B cell (primary cell): ENCODE data around the gene EPB41L5. TPM values are rescaled to one million over a fixed set of nuclear protein-coding genes. Genes with fewer than 3 reads are reported as not detected.
A peak's percentile ranks its signal among the peaks of the same experiment; 100 is the strongest.

Experiments used
- ATAC-seq: fragments of 200-7000 bp; cut with Tn5 transposase; one replicate; pipeline ENCODE4 v1.10.0; 2021; ENCODE audit warnings: low read depth, mild to moderate bottlenecking, moderate number of reproducible peaks, moderate library complexity
- CTCF ChIA-PET: fragments of 350-600 bp; sonication (Branson Sonifier 250); formaldehyde crosslinking; loops from one replicate; lab custom pipeline; 2021; ENCODE audit warnings: antibody characterized with exemption, inconsistent platforms; lab: Charles Lee
- POLR2A ChIA-PET: fragments of 350-600 bp; sonication (Branson Sonifier 250); formaldehyde crosslinking; loops from one replicate; lab custom pipeline; 2021; ENCODE audit warnings: antibody characterized with exemption; lab: Charles Lee
- DNase-seq: peaks from one replicate; pipeline ENCODE4 v3.0.0; 2013
- H2AFZ ChIP-seq: 2 replicates; pipeline ENCODE4 v1.6.1; 2012; ENCODE audit warnings: mild to moderate bottlenecking, low read depth, low read length; ENCODE audit not compliant: insufficient read depth, poor library complexity, severe bottlenecking
- H3K27ac ChIP-seq, 2 donors: 1 replicate in 1 of 2; 2 replicates in 1 of 2; pipeline ENCODE4 v1.5.1; 2012 to 2013; ENCODE audit warnings: low read length in 2 of 2, mild to moderate bottlenecking in 2 of 2, moderate library complexity in 1 of 2
- H3K27me3 ChIP-seq, 4 experiments: fragments of 200-600 bp in 1 of 4; sonication (generic) in 1 of 4; replicated peaks in 1 of 4; 1 replicate in 2 of 4; 2 replicates in 2 of 4; pipeline versions ENCODE4 v1.6.1 to v1.7.0; 2013 to 2016; ENCODE audit warnings: low read length in 3 of 4, mild to moderate bottlenecking in 2 of 4, mixed read lengths in 1 of 4, moderate library complexity in 1 of 4; ENCODE audit not compliant: insufficient read depth in 4 of 4, control insufficient read depth in 3 of 4; ENCODE audit errors: control extremely low read depth in 1 of 4
- H3K36me3 ChIP-seq, 2 experiments: replicated peaks in 1 of 2; 1 replicate in 1 of 2; 2 replicates in 1 of 2; pipeline versions ENCODE4 v1.6.1 to v1.7.1; 2013; ENCODE audit warnings: low read length in 1 of 2; ENCODE audit not compliant: insufficient read depth in 2 of 2, control insufficient read depth in 1 of 2; ENCODE audit errors: control extremely low read depth in 1 of 2, extremely low read depth in 1 of 2
- H3K4me1 ChIP-seq, 2 donors: fragments of 200-600 bp in 1 of 2; sonication (generic) in 1 of 2; 1 replicate in 1 of 2; 2 replicates in 1 of 2; pipeline versions ENCODE4 v1.5.1 to v1.6.1; 2013 to 2017; ENCODE audit warnings: low read length in 2 of 2; ENCODE audit not compliant: control insufficient read depth in 2 of 2, insufficient read depth in 2 of 2
- H3K4me2 ChIP-seq: replicated peaks from 2 replicates; pipeline ENCODE3; 2012; ENCODE audit warnings: mild to moderate bottlenecking, low read depth, low read length; ENCODE audit not compliant: poor library complexity, severe bottlenecking
- H3K4me3 ChIP-seq, 5 experiments: fragments of 200-600 bp in 1 of 5; sonication (generic) in 1 of 5; 1 replicate in 3 of 5; 2 replicates in 2 of 5; pipeline versions ENCODE4 v1.5.1 to v1.7.0; 2011 to 2016; ENCODE audit warnings: low read length in 4 of 5, mild to moderate bottlenecking in 4 of 5, low read depth in 2 of 5, control low read depth in 1 of 5, moderate library complexity in 1 of 5; ENCODE audit not compliant: insufficient read depth in 1 of 5; ENCODE audit errors: control extremely low read depth in 1 of 5, extremely low read depth in 1 of 5
- H3K79me2 ChIP-seq: fragments of 200-600 bp; sonication (generic); one replicate; pipeline ENCODE4 v1.6.0; 2016; ENCODE audit warnings: low read length; ENCODE audit not compliant: control insufficient read depth, insufficient read depth
- H3K9ac ChIP-seq: fragments of 200-600 bp; sonication (generic); 2 replicates; pipeline ENCODE4 v1.6.1; 2017; ENCODE audit warnings: mild to moderate bottlenecking, low read length, moderate library complexity
- H3K9me3 ChIP-seq, 3 donors: one replicate each; pipeline versions ENCODE4 v1.6.1 to v1.7.1; 2013; ENCODE audit warnings: low read length in 2 of 3; ENCODE audit not compliant: control insufficient read depth in 2 of 3, insufficient read depth in 1 of 3; ENCODE audit errors: control extremely low read depth in 1 of 3
- H4K20me1 ChIP-seq: 2 replicates; pipeline ENCODE4 v1.6.0; 2012; ENCODE audit warnings: mild to moderate bottlenecking, low read length; ENCODE audit not compliant: insufficient read depth, control insufficient read depth, poor library complexity, severe bottlenecking
- H3K27ac Mint-ChIP-seq: one replicate; pipeline ENCODE4 v1.8.0; 2021; ENCODE audit warnings: mixed read lengths
- H3K27me3 Mint-ChIP-seq: one replicate; pipeline ENCODE4 v1.8.0; 2021; ENCODE audit warnings: mixed read lengths
- H3K4me1 Mint-ChIP-seq: one replicate; pipeline ENCODE4 v1.8.0; 2021; ENCODE audit warnings: mixed read lengths
- H3K4me3 Mint-ChIP-seq: one replicate; pipeline ENCODE4 v1.8.0; 2021; ENCODE audit warnings: mixed read lengths
- H3K9me3 Mint-ChIP-seq: one replicate; pipeline ENCODE4 v1.8.0; 2022; ENCODE audit warnings: mixed read lengths; ENCODE audit not compliant: insufficient read depth
- EZH2 ChIP-seq: IDR thresholded peaks from 2 replicates; pipeline ENCODE4 v1.6.1; 2012; ENCODE audit warnings: borderline replicate concordance, low read depth, mild to moderate bottlenecking, moderate library complexity, low read length; ENCODE audit not compliant: insufficient read depth, poor library complexity, severe bottlenecking
- WGBS: methylation state at CpG from one replicate; pipeline ENCODE4 v1.1.5; 2013; ENCODE audit warnings: missing lambda C conversion rate; ENCODE audit not compliant: insufficient coverage; 5-methylcytosine and 5-hydroxymethylcytosine counted together
- intact Hi-C: fragments of 100-400 bp; cut with micrococcal nuclease; formaldehyde crosslinking; loops from one replicate; pipeline ENCODE4 v1.10.0; 2022
- polyA plus RNA-seq: library from polyadenylated mRNA; depleted of rRNA; stranded (reverse); fragments of >200 nt; gene quantifications from 2 replicates; pipeline ENCODE4 v1.2.3, GENCODE V29; 2012
- total RNA-seq, 2 donors: library from RNA; stranded (reverse); fragments of 120-200 nt in 1 of 2; gene quantifications; 1 replicate in 1 of 2; 2 replicates in 1 of 2; pipeline versions ENCODE4 v1.2.3 to v1.2.4, GENCODE V29; 2013 to 2022
- TF ChIP-seq, protein P1 (sequence below): fragments of 200-600 bp; IDR thresholded peaks from one replicate; pipeline ENCODE4 v1.8.0; 2022; ENCODE audit warnings: antibody characterized with exemption, mild to moderate bottlenecking

Gene EPB41L5
- total and polyA plus RNA-seq, 2 donors (not counting 1 experiment from before 2014, with no cell fraction given) = 3.9 to 14.0 TPM

DNA sequence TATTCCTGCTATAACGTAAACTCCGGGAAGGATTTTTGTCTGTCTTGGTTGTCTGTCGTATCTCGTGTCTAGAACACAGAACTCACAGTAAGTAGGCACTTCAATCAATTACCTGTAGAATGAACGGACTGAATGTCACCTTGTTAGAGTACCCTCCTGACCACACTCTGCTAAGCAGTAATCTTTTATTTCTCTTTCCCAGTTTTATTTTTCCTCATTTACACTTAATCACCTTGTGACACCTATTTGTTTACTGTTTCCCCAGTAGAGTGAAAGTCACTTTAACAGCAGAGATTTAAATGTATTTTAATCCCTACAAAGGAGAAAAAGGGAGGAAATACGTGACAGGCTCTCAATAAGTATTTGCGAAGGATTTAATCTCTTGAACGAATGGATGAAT lies 514 bp upstream of the EPB41L5 start:
- H3K4me2 ChIP-seq = peak overlapping the region; percentile 77
- Mint-ChIP-seq H3K4me3 (peak overlapping the region; percentile 91), H3K27ac (peak overlapping the region; percentile 60), H3K9me3 (no peaks in the 10 kb centered on the region), H3K4me1 (peaks cover 30% of the 10 kb centered on the region), H3K27me3 (no peaks in the 10 kb centered on the region)
- TF ChIP-seq EZH2 = no peak
- TF ChIP-seq, protein P1, sequence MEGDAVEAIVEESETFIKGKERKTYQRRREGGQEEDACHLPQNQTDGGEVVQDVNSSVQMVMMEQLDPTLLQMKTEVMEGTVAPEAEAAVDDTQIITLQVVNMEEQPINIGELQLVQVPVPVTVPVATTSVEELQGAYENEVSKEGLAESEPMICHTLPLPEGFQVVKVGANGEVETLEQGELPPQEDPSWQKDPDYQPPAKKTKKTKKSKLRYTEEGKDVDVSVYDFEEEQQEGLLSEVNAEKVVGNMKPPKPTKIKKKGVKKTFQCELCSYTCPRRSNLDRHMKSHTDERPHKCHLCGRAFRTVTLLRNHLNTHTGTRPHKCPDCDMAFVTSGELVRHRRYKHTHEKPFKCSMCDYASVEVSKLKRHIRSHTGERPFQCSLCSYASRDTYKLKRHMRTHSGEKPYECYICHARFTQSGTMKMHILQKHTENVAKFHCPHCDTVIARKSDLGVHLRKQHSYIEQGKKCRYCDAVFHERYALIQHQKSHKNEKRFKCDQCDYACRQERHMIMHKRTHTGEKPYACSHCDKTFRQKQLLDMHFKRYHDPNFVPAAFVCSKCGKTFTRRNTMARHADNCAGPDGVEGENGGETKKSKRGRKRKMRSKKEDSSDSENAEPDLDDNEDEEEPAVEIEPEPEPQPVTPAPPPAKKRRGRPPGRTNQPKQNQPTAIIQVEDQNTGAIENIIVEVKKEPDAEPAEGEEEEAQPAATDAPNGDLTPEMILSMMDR = no peak
- no peaks in the 10 kb centered on the region for H3K36me3 ChIP-seq
- H3K79me2 ChIP-seq = peaks cover 16% of the 10 kb centered on the region
- DNase-seq = no peak
- ChIA-PET POLR2A (interaction anchor here (0.7 to 1.1 kb wide), 3 partner anchors 164 to 240 kb away, joined by 3 to 4 read pairs (median 3); no protein-coding TSS in a partner anchor), CTCF (interaction anchor here (0.9 to 1.8 kb wide), 4 partner anchors 163 to 334 kb away, joined by 3 to 16 read pairs (median 3); partner anchors contain the start of genes TMEM177 and TMEM185B)
- H4K20me1 ChIP-seq = no peaks in the 10 kb centered on the region
- H3K9ac ChIP-seq = peak overlapping the region; percentile 76
- intact Hi-C loops = loop anchor here (1.0 to 2.0 kb wide), 3 partner anchors 210 to 253 kb away; partner anchors contain the start of genes PTPN4, RALB and TMEM185B
- H3K9me3 ChIP-seq = peaks cover 0 to under 1% (median 0%) of the 10 kb centered on the region in 3 donors
- H3K27ac ChIP-seq = peak overlapping the region; percentile 58 to 80
- peak overlapping the region; percentile 65 to 88 (median 77) for H3K4me3 ChIP-seq
- peaks cover 11 to 12% of the 10 kb centered on the region in 2 donors for H3K4me1 ChIP-seq
- WGBS = 51% methylated on average over 7 of the region's 8 CpGs
- ATAC-seq = no peak
- H2AFZ ChIP-seq = peak overlapping the region; percentile 93
- H3K27me3 ChIP-seq = no peaks in the 10 kb centered on the region

DNA sequence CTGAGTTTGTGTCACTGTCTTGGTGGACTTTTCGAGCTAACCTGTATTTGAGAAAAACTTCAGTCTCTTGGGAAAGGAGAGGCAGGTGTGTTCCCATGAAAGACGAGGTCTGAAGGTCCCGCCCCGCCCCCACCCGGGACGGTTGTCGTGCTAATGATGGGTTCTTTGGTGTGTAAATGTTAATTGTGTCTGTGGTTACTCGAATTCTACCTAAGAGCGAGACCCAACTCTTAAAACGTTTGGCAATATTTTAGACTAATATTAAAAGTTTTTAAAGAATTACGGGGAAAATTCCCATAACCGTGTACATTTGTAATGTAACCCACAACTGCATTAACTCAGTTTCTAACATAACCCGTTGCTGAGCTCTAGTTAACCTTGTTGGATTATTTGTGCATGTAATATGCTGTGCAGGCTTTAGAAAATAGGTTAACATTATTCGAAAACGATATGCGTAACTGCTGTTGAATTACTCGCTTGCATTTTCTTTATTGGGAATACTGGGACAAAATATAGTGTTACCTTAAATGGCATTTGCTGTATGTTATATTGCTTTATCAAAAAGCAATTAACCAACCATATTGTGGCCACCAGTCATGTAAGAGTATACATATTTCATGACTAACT lies 833 bp downstream of the EPB41L5 start:
- H3K27me3 Mint-ChIP-seq = no peaks in the 10 kb centered on the region
- H3K27ac Mint-ChIP-seq = peak overlapping the region; percentile 69
- Histone ChIP-seq H3K27me3 (no peaks in the 10 kb centered on the region), H3K4me3 (peak overlapping the region; percentile 38 to 88 (median 77)), H3K79me2 (peaks cover 16% of the 10 kb centered on the region), H2AFZ (peak overlapping the region; percentile 93), H3K27ac (peak overlapping the region; percentile 58 to 80), H3K4me1 (peaks cover 11 to 12% of the 10 kb centered on the region in 2 donors), H3K4me2 (peak overlapping the region; percentile 77), H3K9me3 (no peaks in the 10 kb centered on the region), H3K36me3 (no peaks in the 10 kb centered on the region), H3K9ac (peak overlapping the region; percentile 76), H4K20me1 (no peaks in the 10 kb centered on the region)
- ATAC-seq (no peak), DNase-seq (no peak)
- ChIA-PET CTCF (interaction anchor here (1.2 to 1.8 kb wide), 2 partner anchors 162 to 239 kb away, joined by 3 to 16 read pairs; no protein-coding TSS in a partner anchor), POLR2A (no interaction called here)
- H3K4me1 Mint-ChIP-seq = peaks cover 30% of the 10 kb centered on the region
- no peaks in the 10 kb centered on the region for H3K9me3 Mint-ChIP-seq
- H3K4me3 Mint-ChIP-seq = peak overlapping the region; percentile 91
- TF ChIP-seq EZH2 = no peak
- TF ChIP-seq, protein P1 = no peak
- intact Hi-C loops = loop anchor here (1.0 to 2.0 kb wide), 3 partner anchors 164 to 239 kb away; partner anchors contain the start of genes RALB and TMEM185B
- 15% methylated on average over 8 of the region's 17 CpGs for WGBS
